Thymus (tissue), 11 donors: ENCODE results near the gene MMEL1. TPM values are rescaled to one million over a fixed set of nuclear protein-coding genes. Genes with fewer than 3 reads are reported as not detected.

Experiments
- DNase-seq, 9 donors: peaks; one replicate each; pipeline ENCODE4 v3.0.0-alpha.2; 2013; ENCODE audit warnings: low spot score in 9 of 9, low read depth in 6 of 9, missing footprints in 1 of 9
- H3K27ac ChIP-seq, 2 donors: one replicate each; pipeline ENCODE4 v1.5.1; 2013; ENCODE audit warnings: control low read depth in 1 of 2, low read depth in 1 of 2, low read length in 1 of 2, mild to moderate bottlenecking in 1 of 2, moderate library complexity in 1 of 2
- H3K27me3 ChIP-seq, 2 donors: one replicate each; pipeline ENCODE4 v1.5.1; 2013; ENCODE audit warnings: low read length in 1 of 2; ENCODE audit not compliant: control insufficient read depth in 2 of 2, insufficient read depth in 1 of 2
- H3K36me3 ChIP-seq, 2 donors: one replicate each; pipeline ENCODE4 v1.5.1; 2013; ENCODE audit warnings: low read length in 1 of 2, mild to moderate bottlenecking in 1 of 2, moderate library complexity in 1 of 2; ENCODE audit not compliant: control insufficient read depth in 2 of 2, insufficient read depth in 2 of 2
- H3K4me1 ChIP-seq, 2 donors: one replicate each; pipeline ENCODE4 v1.5.1; 2013; ENCODE audit warnings: low read length in 2 of 2; ENCODE audit not compliant: control insufficient read depth in 2 of 2, insufficient read depth in 2 of 2
- H3K4me3 ChIP-seq, 2 donors: one replicate each; pipeline ENCODE4 v1.5.1; 2013; ENCODE audit warnings: low read length in 2 of 2, control low read depth in 1 of 2, mild to moderate bottlenecking in 1 of 2
- H3K9me3 ChIP-seq, 2 donors: one replicate each; pipeline ENCODE4 v1.5.1; 2013; ENCODE audit warnings: low read length in 1 of 2, mild to moderate bottlenecking in 1 of 2; ENCODE audit not compliant: control insufficient read depth in 2 of 2, insufficient read depth in 1 of 2
- WGBS: extraction: QIAGEN DNeasy Blood & Tissue Kit; methylation state at CpG from one replicate; pipeline ENCODE4 v1.1.7; 2013; 5-methylcytosine and 5-hydroxymethylcytosine counted together
- polyA plus RNA-seq: library from polyadenylated mRNA; stranded (reverse); fragments of 200-250 nt; gene quantifications from one replicate; pipeline ENCODE4 v1.2.3, GENCODE V29; 2013
- total RNA-seq: library from RNA; stranded (reverse); fragments of 120-200 nt; gene quantifications from one replicate; pipeline ENCODE4 v1.2.4, GENCODE V29; 2013
- donor health status: healthy.

The MMEL1 gene
- total and polyA plus RNA-seq, 2 donors = 0.33 to 1.8 TPM

DNA sequence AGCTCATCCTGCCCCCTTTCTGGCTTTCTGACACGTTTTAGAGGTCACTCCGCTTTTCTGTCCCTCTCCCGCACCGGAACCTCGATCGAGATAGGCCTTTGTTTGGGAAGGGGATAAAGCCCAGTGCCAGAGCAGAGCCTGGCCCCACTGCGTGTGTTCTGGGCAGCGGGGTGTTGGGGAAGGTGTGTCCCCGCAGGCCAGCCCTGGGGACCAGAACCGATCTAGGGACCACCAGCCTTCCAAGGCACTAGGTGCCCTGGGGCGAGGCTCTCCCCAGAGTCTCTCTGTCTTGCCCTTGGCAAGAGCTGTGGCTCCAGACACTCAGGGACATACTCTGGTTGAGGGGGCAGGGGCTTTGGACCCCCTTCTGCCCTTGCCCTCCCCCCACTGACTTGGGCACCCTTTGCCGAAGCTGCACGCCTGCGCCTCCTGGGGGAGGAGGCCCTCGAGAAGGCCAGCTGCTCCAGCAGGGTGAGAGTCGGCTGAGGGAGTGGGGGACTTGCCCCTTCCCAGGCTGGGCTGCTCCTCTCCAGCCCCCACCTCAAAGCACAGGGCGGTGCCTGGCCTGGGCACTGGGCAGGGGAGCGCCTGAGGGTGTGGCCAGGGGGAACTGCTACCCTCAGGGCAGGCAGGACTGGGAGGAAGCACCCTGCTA is 29.8 kb downstream of the MMEL1 start:
- WGBS = 88% methylated on average over 18 of the region's 18 CpGs
- Histone ChIP-seq H3K27ac (no peak overlapping the region), H3K27me3 (peaks cover 0 to 3% of the 10 kb centered on the region in 2 donors), H3K36me3 (no peaks in the 10 kb centered on the region), H3K9me3 (peaks cover 0 to 7% of the 10 kb centered on the region in 2 donors), H3K4me1 (no peaks in the 10 kb centered on the region), H3K4me3 (no peak overlapping the region)
- DNase-seq = no peak

GRCh38 chr1:2602311-2602835 is 30.4 kb downstream of the MMEL1 start:
- no peak overlapping the region for H3K4me3 ChIP-seq
- H3K9me3 ChIP-seq = peaks cover 0 to 9% of the 10 kb centered on the region in 2 donors
- peaks cover 0 to 5% of the 10 kb centered on the region in 2 donors for H3K27me3 ChIP-seq
- H3K4me1 ChIP-seq = no peaks in the 10 kb centered on the region
- WGBS = 82% methylated on average over 15 of the region's 15 CpGs
- DNase-seq = no peak
- no peak overlapping the region for H3K27ac ChIP-seq
- no peaks in the 10 kb centered on the region for H3K36me3 ChIP-seq

DNA sequence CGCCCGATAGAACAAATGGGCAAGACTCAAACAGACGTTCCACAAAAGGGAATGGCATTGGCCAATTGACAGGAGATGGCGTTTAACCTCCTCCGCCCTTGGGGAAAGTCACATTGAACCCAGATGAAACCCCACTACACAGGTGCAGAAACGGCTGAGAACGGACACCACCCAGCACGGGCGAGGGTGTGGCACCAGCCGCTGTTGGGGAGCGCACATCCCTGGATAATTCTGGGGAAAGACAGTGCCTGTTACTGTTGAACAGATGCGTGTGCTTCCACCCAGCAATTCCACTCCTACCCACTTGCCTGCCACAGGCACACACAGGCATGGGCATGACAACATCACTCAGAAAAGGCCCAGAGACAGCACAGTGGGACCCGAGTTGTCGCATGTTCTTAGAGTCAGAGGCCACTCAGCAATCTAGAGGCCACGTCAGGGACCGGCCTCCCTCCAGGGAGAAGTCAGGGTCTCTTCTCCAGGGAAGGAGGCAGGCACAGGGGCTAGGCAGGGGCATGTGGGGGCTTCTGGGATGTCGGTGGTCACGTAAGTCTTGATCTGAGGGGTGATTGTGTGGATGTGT is 31.0 kb downstream of the MMEL1 start:
- no peak for DNase-seq
- Histone ChIP-seq H3K4me3 (no peak overlapping the region), H3K4me1 (no peaks in the 10 kb centered on the region), H3K27me3 (peaks cover 0 to 5% of the 10 kb centered on the region in 2 donors), H3K27ac (no peak overlapping the region), H3K36me3 (no peaks in the 10 kb centered on the region), H3K9me3 (peaks cover 0 to 9% of the 10 kb centered on the region in 2 donors)
- WGBS = 87% methylated on average over 18 of the region's 18 CpGs

DNA sequence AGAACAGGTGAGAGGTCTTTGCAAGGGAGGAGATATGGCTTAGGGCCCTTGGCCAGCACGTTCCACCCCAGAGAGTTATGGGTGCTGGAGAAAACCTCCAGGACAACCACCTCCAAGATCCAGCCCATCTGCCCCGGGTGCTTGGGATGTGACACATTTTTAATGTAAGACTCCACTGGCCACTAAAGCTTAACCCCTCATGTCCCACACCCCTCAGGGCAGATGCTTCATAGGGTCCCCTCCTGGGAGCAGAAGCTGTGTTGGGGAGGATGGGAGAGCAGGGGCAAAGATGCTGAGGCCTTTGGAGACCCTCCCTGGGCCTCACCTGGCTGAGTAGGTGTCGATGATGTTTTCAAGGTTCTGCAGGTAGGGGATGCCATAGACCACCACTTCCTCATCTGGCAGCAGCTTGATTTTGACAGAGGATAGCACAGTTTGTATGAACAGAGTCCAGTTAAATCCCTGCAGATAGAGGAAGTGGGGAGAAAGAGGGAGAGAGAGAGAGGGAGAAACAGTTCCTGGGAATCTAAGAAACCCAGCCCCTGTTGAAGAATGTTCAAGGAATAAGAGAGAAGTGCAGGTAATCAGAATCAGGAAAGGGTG is 34.4 kb downstream of the MMEL1 start:
- Histone ChIP-seq H3K9me3 (peaks cover 0 to 9% of the 10 kb centered on the region in 2 donors), H3K4me3 (no peak overlapping the region), H3K36me3 (no peaks in the 10 kb centered on the region), H3K4me1 (no peaks in the 10 kb centered on the region), H3K27ac (no peak overlapping the region), H3K27me3 (peaks cover 2 to 5% of the 10 kb centered on the region in 2 donors)
- 86% methylated on average over 3 of the region's 3 CpGs for WGBS
- no peak for DNase-seq

DNA sequence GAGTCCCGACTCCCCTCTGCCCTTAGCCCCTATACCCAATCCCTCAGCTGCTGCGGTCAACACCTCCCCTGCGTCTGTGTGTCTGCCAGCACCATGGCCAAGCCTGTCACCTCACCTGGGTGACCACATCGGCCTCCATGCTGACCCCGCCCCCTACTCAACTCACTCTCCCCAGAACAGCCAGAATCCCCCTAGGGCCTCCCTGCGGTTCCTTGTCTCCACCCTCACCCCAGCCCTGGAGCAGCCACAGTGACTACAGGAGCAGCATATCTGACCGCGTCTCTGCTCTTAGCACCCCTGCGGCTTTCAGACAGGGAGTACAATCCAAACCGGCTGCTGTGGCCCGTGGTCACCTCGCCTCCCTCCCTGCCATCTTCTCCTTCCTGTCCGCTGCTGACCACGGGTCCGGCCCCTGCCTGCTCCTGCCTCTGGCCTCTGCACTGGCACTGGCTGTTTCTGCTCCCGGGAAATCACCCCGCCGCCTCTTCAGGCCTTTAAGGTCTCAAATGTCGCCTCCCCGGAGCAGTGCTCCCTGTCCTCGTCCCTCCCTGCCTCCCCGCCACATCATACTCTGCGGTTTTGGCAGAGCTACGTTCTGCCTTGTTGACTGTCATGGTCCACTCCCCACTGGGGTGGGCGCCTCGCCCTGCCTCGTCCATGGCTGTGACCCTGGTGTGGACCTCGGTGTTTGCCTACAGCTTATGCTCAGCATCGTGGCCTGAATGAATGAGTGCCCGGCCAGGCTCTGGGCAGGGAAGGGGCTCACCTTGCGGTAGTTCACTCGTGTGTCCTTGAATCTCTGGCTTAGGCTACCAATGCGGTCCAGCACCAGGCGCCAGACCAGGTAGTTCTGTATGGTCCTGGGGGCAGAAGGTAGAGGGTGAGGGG is 35.1 kb downstream of the MMEL1 start:
- peaks cover 0 to 3% of the 10 kb centered on the region in 2 donors for H3K4me1 ChIP-seq
- H3K27ac ChIP-seq = no peak overlapping the region
- H3K9me3 ChIP-seq = peaks cover 0 to 9% of the 10 kb centered on the region in 2 donors
- 81% methylated on average over 34 of the region's 34 CpGs for WGBS
- no peaks in the 10 kb centered on the region for H3K36me3 ChIP-seq
- H3K27me3 ChIP-seq = peaks cover 2 to 5% of the 10 kb centered on the region in 2 donors
- H3K4me3 ChIP-seq = no peak overlapping the region
- no peak for DNase-seq

DNA sequence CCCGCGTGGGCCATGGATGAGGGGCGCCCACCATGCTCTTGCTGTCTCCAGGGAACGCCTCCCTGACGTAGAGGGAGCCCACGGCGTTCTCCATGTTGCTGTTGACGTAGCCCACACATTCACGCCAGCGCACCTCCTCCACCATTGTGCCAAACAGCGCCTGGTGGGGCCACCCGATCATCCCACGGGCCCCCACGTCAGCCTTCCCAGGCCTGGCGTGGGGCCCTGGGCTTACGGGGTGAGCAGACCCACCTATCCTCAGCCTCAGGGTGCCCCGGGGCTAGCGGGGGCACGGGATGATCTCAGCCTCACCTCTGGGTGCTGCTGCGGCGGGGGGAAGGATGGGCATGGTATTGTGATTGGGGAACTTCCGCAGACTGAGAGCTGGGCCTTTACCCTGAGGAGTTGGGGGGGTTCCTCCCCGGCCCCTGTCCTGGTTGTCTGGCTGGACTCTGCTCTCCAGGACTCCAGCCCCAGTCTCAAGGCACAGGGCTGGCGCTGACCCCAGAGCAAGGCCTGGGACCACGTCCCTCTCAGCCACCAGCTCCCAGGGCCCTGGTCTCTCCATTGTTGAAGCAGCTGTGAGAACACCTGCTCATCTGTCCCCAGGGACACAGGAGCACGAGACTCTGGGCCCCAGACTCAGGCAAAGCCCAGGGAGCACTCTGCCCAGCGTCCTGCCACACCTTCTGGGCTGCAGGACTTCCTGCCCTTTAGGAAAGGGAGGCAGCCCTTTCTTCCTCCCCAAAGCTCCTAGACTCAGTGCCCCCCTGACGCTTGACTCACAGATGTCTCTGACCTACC is 36.1 kb downstream of the MMEL1 start:
- Histone ChIP-seq H3K36me3 (no peaks in the 10 kb centered on the region), H3K27me3 (peaks cover 2 to 5% of the 10 kb centered on the region in 2 donors), H3K4me3 (no peak overlapping the region), H3K4me1 (peaks cover 0 to 3% of the 10 kb centered on the region in 2 donors), H3K9me3 (peaks cover 0 to 9% of the 10 kb centered on the region in 2 donors), H3K27ac (no peak overlapping the region)
- no peak for DNase-seq
- WGBS = 92% methylated on average over 28 of the region's 28 CpGs

GRCh38 chr1:2595812-2596529 is 36.8 kb downstream of the MMEL1 start:
- Histone ChIP-seq H3K36me3 (no peaks in the 10 kb centered on the region), H3K4me3 (no peak overlapping the region), H3K9me3 (peaks cover 0 to 9% of the 10 kb centered on the region in 2 donors), H3K27ac (no peak overlapping the region), H3K27me3 (peaks cover 2 to 5% of the 10 kb centered on the region in 2 donors), H3K4me1 (peaks cover 0 to 3% of the 10 kb centered on the region in 2 donors)
- WGBS = 94% methylated on average over 31 of the region's 31 CpGs
- no peak for DNase-seq
